ENCODE results near the gene IVL.

DNA sequence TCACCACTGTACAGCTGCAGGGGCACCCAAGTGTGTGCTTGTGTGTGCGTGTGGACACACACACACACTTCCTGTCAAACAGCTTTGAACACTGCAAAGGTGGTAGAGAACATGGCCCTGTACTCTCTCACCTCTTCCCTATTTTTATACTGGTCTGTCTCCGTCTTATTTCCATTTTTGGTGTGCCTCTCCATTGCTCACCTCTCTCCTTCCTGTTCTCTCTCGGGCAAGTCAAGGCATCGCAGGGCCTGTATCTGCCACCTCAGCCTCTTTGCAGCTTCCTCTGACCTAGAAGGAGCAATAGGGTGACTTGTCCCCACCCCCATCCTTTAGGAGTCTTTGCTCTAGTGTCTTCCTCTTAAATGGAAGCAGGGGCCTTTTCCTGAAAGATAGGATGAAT lies 28.0 kb upstream of the IVL start:
- TF ChIP-seq, protein P1, sequence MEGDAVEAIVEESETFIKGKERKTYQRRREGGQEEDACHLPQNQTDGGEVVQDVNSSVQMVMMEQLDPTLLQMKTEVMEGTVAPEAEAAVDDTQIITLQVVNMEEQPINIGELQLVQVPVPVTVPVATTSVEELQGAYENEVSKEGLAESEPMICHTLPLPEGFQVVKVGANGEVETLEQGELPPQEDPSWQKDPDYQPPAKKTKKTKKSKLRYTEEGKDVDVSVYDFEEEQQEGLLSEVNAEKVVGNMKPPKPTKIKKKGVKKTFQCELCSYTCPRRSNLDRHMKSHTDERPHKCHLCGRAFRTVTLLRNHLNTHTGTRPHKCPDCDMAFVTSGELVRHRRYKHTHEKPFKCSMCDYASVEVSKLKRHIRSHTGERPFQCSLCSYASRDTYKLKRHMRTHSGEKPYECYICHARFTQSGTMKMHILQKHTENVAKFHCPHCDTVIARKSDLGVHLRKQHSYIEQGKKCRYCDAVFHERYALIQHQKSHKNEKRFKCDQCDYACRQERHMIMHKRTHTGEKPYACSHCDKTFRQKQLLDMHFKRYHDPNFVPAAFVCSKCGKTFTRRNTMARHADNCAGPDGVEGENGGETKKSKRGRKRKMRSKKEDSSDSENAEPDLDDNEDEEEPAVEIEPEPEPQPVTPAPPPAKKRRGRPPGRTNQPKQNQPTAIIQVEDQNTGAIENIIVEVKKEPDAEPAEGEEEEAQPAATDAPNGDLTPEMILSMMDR (IDR thresholded peaks at IDR 0.05): no peak
- no peak for TF ChIP-seq POLR2A (IDR thresholded peaks at IDR 0.05)
